Right atrium auricular region (tissue), 2 donors: ENCODE measurements around the gene CXCL3. TPM values are rescaled to one million over a fixed set of nuclear protein-coding genes. Genes with fewer than 3 reads are reported as not detected.
"Not testable (repeated sequence)": the region's sequence is repeated elsewhere in the genome, so short reads cannot be mapped to it uniquely, and the experiment has no call there.

Experiments used
- DNase-seq: peaks from one replicate; pipeline ENCODE4 v3.0.0-alpha.2; 2019; ENCODE audit warnings: low spot score
- H3K27ac ChIP-seq, 2 donors: fragments of 200-600 bp; sonication (generic); 1 replicate in 1 of 2; 2 replicates in 1 of 2; pipeline ENCODE4 v1.5.1; 2016 to 2019
- H3K27me3 ChIP-seq, 2 donors: fragments of 200-600 bp; sonication (generic); one replicate each; pipeline versions ENCODE4 v1.5.1 to v1.6.0; 2017 to 2019
- H3K36me3 ChIP-seq: fragments of 200-600 bp; sonication (generic); one replicate; pipeline ENCODE4 v1.5.1; 2016
- H3K4me1 ChIP-seq, 2 donors: fragments of 200-600 bp; sonication (generic); one replicate each; pipeline versions ENCODE4 v1.5.1 to v1.6.0; 2017 to 2019
- H3K4me3 ChIP-seq, 2 donors: fragments of 200-600 bp; sonication (generic); 1 replicate in 1 of 2; 2 replicates in 1 of 2; pipeline ENCODE4 v1.5.1; 2017 to 2019; ENCODE audit warnings: mild to moderate bottlenecking in 1 of 2, moderate library complexity in 1 of 2
- H3K9me3 ChIP-seq, 2 donors: fragments of 200-600 bp; sonication (generic); one replicate each; pipeline ENCODE4 v1.5.1; 2019
- total RNA-seq, 2 donors: library from RNA; depleted of rRNA; stranded (reverse); fragments of >200 nt; gene quantifications; one replicate each; pipeline ENCODE4 v1.1.0, GENCODE V29; 2016
- TF ChIP-seq, protein P1 (sequence below), 2 donors: fragments of 200-600 bp; sonication (generic); IDR thresholded peaks; one replicate each; pipeline ENCODE4 v1.5.1; 2019; ENCODE audit warnings: antibody characterized with exemption in 2 of 2

The CXCL3 gene
- total RNA-seq, 2 donors from 2014 or later, result 0.63 TPM; not detected in 1

DNA sequence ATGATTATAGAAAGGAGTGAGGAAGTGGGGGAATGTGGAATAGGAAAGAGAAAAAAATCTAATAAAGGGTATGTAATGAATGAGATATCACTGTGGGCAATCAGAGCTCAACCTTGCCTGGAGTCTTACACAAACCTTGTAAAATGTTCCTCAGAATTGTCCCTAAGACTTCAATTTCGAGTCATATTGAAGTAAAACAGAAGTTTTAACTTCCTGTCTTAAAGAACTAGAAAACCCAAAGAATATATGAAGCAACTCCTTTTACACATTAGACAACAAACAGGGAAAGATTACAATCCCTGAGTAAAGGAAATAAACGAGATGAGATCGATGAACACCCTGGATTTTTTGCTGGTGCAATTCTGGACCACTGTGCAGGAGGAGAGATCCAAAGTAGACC lies 42.5 kb upstream of the CXCL3 start:
- Histone ChIP-seq H3K4me1 (no peaks in the 10 kb centered on the region), H3K27ac (no peak overlapping the region), H3K4me3 (no peak overlapping the region), H3K9me3 (no peaks in the 10 kb centered on the region), H3K27me3 (no peaks in the 10 kb centered on the region), H3K36me3 (no peaks in the 10 kb centered on the region)
- no peak for DNase-seq
- TF ChIP-seq, protein P1, sequence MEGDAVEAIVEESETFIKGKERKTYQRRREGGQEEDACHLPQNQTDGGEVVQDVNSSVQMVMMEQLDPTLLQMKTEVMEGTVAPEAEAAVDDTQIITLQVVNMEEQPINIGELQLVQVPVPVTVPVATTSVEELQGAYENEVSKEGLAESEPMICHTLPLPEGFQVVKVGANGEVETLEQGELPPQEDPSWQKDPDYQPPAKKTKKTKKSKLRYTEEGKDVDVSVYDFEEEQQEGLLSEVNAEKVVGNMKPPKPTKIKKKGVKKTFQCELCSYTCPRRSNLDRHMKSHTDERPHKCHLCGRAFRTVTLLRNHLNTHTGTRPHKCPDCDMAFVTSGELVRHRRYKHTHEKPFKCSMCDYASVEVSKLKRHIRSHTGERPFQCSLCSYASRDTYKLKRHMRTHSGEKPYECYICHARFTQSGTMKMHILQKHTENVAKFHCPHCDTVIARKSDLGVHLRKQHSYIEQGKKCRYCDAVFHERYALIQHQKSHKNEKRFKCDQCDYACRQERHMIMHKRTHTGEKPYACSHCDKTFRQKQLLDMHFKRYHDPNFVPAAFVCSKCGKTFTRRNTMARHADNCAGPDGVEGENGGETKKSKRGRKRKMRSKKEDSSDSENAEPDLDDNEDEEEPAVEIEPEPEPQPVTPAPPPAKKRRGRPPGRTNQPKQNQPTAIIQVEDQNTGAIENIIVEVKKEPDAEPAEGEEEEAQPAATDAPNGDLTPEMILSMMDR (IDR thresholded peaks at IDR 0.05), result no peak

- not testable (repeated sequence) for H3K27me3 ChIP-seq, DNase-seq, H3K9me3 ChIP-seq, H3K4me1 ChIP-seq, H3K27ac ChIP-seq, H3K4me3 ChIP-seq, H3K36me3 ChIP-seq
Observed at GRCh38 chr4:74080351-74080750, 41.9 kb upstream of the CXCL3 start.

- not testable (repeated sequence) for H3K27ac ChIP-seq, DNase-seq
Observed at GRCh38 chr4:74079024-74079423, 40.5 kb upstream of the CXCL3 start.

DNA sequence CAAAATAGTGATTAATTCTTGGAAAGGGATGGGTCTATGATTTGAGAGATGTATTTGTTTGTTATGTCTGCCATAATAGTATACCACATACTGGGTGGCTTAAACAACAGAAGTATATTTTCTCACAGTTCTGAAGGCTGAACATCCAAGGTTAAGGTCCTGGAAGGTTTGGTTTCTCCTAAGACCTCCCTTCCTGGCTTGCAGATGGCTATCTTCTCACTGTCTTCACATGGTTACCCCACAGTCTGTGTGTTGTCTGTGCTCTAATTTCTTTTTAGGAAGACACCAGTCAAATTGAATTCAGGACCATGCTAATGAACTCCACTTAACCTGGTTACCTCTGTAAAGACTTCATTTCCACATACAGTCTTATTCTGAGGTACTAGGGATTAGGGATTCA lies 34.9 kb upstream of the CXCL3 start:
- Histone ChIP-seq H3K4me3 (no peak overlapping the region), H3K36me3 (no peaks in the 10 kb centered on the region), H3K27ac (no peak overlapping the region), H3K4me1 (no peaks in the 10 kb centered on the region), H3K27me3 (no peaks in the 10 kb centered on the region), H3K9me3 (peaks cover 0 to 5% of the 10 kb centered on the region in 2 donors)
- DNase-seq, result no peak
- TF ChIP-seq, protein P1 (IDR thresholded peaks at IDR 0.05), result no peak

More at GRCh38 chr4:74079024-74079423, 40.5 kb upstream of the CXCL3 start:
- not testable (repeated sequence) for H3K36me3 ChIP-seq, H3K27me3 ChIP-seq, H3K4me3 ChIP-seq, H3K4me1 ChIP-seq, H3K9me3 ChIP-seq

DNA sequence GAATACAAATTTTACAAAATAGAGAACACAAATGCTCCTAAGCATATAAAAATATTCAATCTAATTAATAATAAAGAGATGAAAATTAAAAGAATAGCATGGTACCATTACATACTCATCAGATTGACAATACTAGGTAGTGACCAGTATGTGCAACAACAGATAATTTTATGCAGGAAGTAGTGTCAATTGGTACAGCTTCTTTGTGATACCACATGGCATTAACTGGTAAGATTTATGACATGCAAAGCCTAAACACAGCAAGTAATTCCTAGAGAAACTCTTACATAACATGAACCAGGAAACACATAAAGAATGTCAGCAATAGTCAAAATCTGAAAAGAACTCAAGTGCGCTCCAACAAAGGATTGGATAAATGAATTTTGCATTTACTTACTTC lies 34.2 kb upstream of the CXCL3 start:
- no peaks in the 10 kb centered on the region for H3K36me3 ChIP-seq
- TF ChIP-seq, protein P1 (IDR thresholded peaks at IDR 0.05), result no peak
- no peaks in the 10 kb centered on the region for H3K4me1 ChIP-seq
- H3K4me3 ChIP-seq, result no peak overlapping the region
- H3K9me3 ChIP-seq, result peaks cover 0 to 5% of the 10 kb centered on the region in 2 donors
- no peaks in the 10 kb centered on the region for H3K27me3 ChIP-seq
- DNase-seq, result no peak
- no peak overlapping the region for H3K27ac ChIP-seq

GRCh38 chr4:74067586-74067985 lies 29.1 kb upstream of the CXCL3 start:
- Histone ChIP-seq H3K9me3 (peaks cover 0 to 5% of the 10 kb centered on the region in 2 donors), H3K36me3 (no peaks in the 10 kb centered on the region), H3K27ac (no peak overlapping the region), H3K4me1 (no peaks in the 10 kb centered on the region), H3K27me3 (no peaks in the 10 kb centered on the region), H3K4me3 (no peak overlapping the region)
- TF ChIP-seq, protein P1 (IDR thresholded peaks at IDR 0.05), result no peak
- no peak for DNase-seq

DNA sequence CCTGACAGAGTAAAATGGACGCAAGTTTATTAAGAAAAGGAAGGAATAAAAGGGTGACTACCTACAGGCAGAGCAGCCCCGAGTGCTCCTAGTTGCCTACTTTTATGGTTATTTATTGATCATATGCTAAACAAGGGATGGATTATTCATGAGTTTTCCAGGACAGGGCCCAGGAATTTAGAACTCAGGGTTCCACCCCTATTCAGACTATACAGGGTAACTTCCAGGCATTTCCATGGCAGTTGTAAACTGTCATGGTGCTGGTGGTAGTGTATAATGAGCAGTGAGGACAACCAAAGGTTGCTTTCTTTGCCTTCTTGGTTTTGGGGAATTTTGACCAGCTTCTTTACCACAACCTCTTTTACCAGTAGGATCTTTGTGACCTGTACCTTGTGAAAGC lies 27.7 kb upstream of the CXCL3 start:
- TF ChIP-seq, protein P1 (IDR thresholded peaks at IDR 0.05), result no peak
- Histone ChIP-seq H3K27ac (no peak overlapping the region), H3K27me3 (no peaks in the 10 kb centered on the region), H3K9me3 (peaks cover 0 to 5% of the 10 kb centered on the region in 2 donors), H3K4me1 (no peaks in the 10 kb centered on the region), H3K4me3 (no peak overlapping the region), H3K36me3 (no peaks in the 10 kb centered on the region)
- DNase-seq, result no peak
